Pancreas (tissue), 10 donors: Measurements from ENCODE around the gene ZNF175. TPM values are rescaled to one million over a fixed set of nuclear protein-coding genes. Genes with fewer than 3 reads are reported as not detected.

Experiments used
- ATAC-seq, 4 donors: fragments of 200-7000 bp; cut with Tn5 transposase; one replicate each; pipeline versions ENCODE4 v1.8.0 to v1.9.1; 2020; ENCODE audit warnings: mild to moderate bottlenecking in 4 of 4, moderate library complexity in 4 of 4
- DNase-seq, 6 donors: peaks; one replicate each; pipeline ENCODE4 v3.0.0-alpha.2; 2020
- FAIRE-seq: peaks from 2 replicates; lab custom pipeline; 2012; peaks lifted over from hg19 to GRCh38; lab: Jason Lieb, UNC
- H3K27ac ChIP-seq, 4 donors: fragments of 200-600 bp; sonication (generic); 1 replicate in 3 of 4; 2 replicates in 1 of 4; pipeline versions ENCODE4 v1.5.0 to v1.8.0; 2020
- H3K27me3 ChIP-seq, 4 donors: fragments of 200-600 bp; one replicate each; pipeline ENCODE4 v1.8.0; 2021
- H3K36me3 ChIP-seq, 3 donors: fragments of 200-600 bp; sonication (generic) in 1 of 3; one replicate each; pipeline versions ENCODE4 v1.5.0 to v1.8.0; 2020 to 2021
- H3K4me1 ChIP-seq, 3 donors: fragments of 200-600 bp; one replicate each; pipeline ENCODE4 v1.8.0; 2021
- H3K4me3 ChIP-seq, 4 donors: fragments of 200-600 bp; sonication (generic) in 2 of 4; one replicate each; pipeline versions ENCODE4 v1.5.0 to v1.8.0; 2020 to 2021
- H3K9me3 ChIP-seq, 4 donors: fragments of 200-600 bp; one replicate each; pipeline ENCODE4 v1.8.0; 2021
- WGBS, 2 donors: extraction: QIAGEN DNeasy Blood & Tissue Kit; methylation state at CpG; one replicate each; pipeline ENCODE4 v1.1.7; 2013; 5-methylcytosine and 5-hydroxymethylcytosine counted together
- intact Hi-C, 3 donors: fragments of 100-400 bp; cut with DNase I; formaldehyde crosslinking; loops; one replicate each; pipeline versions ENCODE4 v1.11.1 to v1.14.2; 2022
- polyA plus RNA-seq, 2 donors: library from polyadenylated mRNA; stranded (reverse); fragments of 200-250 nt; gene quantifications; one replicate each; pipeline ENCODE4 v1.2.3, GENCODE V29; 2013
- total RNA-seq, 6 donors: library from RNA; stranded (reverse); fragmentation: NEBNext Ultra II Directional in 4 of 6; extraction: Animal tissue kit (Norgen Biotek cat#: 25700) in 4 of 6; gene quantifications; one replicate each; pipeline versions ENCODE4 v1.2.1 to v1.2.4, GENCODE V29; 2021 to 2023
- TF ChIP-seq, protein P1 (sequence below), 4 donors: fragments of 200-600 bp; sonication (generic) in 3 of 4; IDR thresholded peaks; one replicate each; pipeline versions ENCODE4 v1.5.0 to v1.8.0; 2021; ENCODE audit warnings: antibody characterized with exemption in 4 of 4
- donor health status: healthy with polysubstance abuse.
- donor health status: DM: no; HTN: no; CAD: no; lungs with moderate emphysema.
- donor health status: DM: no; HTN: no; CAD: no.
- donor health status: control.
- donor health status: control.
- donor health status: Bipolar disorder and iron deficiency.
- donor health status: DM: yes; HTN: yes; CAD: no.
- donor health status: DM: no; HTN: no; CAD: no.
- donor health status: DM: no; HTN: no; CAD: no.
- donor health status: DM: yes; HTN: yes; CAD: no.

Gene ZNF175
- total and polyA plus RNA-seq, 8 donors = 2.0 to 8.0 (median 4.3) TPM

GRCh38 chr19:51548891-51549305 is 22.2 kb upstream of the ZNF175 start:
- TF ChIP-seq, protein P1, sequence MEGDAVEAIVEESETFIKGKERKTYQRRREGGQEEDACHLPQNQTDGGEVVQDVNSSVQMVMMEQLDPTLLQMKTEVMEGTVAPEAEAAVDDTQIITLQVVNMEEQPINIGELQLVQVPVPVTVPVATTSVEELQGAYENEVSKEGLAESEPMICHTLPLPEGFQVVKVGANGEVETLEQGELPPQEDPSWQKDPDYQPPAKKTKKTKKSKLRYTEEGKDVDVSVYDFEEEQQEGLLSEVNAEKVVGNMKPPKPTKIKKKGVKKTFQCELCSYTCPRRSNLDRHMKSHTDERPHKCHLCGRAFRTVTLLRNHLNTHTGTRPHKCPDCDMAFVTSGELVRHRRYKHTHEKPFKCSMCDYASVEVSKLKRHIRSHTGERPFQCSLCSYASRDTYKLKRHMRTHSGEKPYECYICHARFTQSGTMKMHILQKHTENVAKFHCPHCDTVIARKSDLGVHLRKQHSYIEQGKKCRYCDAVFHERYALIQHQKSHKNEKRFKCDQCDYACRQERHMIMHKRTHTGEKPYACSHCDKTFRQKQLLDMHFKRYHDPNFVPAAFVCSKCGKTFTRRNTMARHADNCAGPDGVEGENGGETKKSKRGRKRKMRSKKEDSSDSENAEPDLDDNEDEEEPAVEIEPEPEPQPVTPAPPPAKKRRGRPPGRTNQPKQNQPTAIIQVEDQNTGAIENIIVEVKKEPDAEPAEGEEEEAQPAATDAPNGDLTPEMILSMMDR (IDR thresholded peaks at IDR 0.05) = no peak
- Histone ChIP-seq H3K4me3 (no peak overlapping the region), H3K36me3 (no peaks in the 10 kb centered on the region), H3K27me3 (peaks cover 0 to 4% (median 0%) of the 10 kb centered on the region in 4 donors), H3K27ac (no peak overlapping the region), H3K9me3 (no peaks in the 10 kb centered on the region), H3K4me1 (no peaks in the 10 kb centered on the region)
- intact Hi-C loops = no loop called here
- FAIRE-seq = no peak
- WGBS, 2 donors = 46 to 49% methylated on average over 4 of the region's 4 CpGs
- no peak for DNase-seq
- ATAC-seq = no peak

GRCh38 chr19:51549533-51550324 is 21.4 kb upstream of the ZNF175 start:
- TF ChIP-seq, protein P1 (IDR thresholded peaks at IDR 0.05) = no peak
- H3K9me3 ChIP-seq = no peaks in the 10 kb centered on the region
- H3K4me3 ChIP-seq = no peak overlapping the region
- intact Hi-C loops = no loop called here
- H3K27ac ChIP-seq = no peak overlapping the region
- H3K36me3 ChIP-seq = no peaks in the 10 kb centered on the region
- peaks cover 0 to 4% (median 0%) of the 10 kb centered on the region in 4 donors for H3K27me3 ChIP-seq
- DNase-seq = no peak
- ATAC-seq = no peak
- no peaks in the 10 kb centered on the region for H3K4me1 ChIP-seq
- 39 to 43% methylated on average over 8 of the region's 8 CpGs for WGBS, 2 donors
- FAIRE-seq = no peak

GRCh38 chr19:51550848-51551672 is 20.0 kb upstream of the ZNF175 start:
- peaks cover 0 to 3% (median 0%) of the 10 kb centered on the region in 4 donors for H3K27me3 ChIP-seq
- no peak overlapping the region for H3K4me3 ChIP-seq
- WGBS, 2 donors = 59 to 69% methylated on average over 20 of the region's 20 CpGs
- H3K36me3 ChIP-seq = no peaks in the 10 kb centered on the region
- DNase-seq = no peak
- no peaks in the 10 kb centered on the region for H3K4me1 ChIP-seq
- ATAC-seq = no peak
- TF ChIP-seq, protein P1 (IDR thresholded peaks at IDR 0.05) = no peak
- no peaks in the 10 kb centered on the region for H3K9me3 ChIP-seq
- no peak overlapping the region for H3K27ac ChIP-seq
- intact Hi-C loops = no loop called here
- no peak for FAIRE-seq

GRCh38 chr19:51551673-51552432 is 19.2 kb upstream of the ZNF175 start:
- no peaks in the 10 kb centered on the region for H3K36me3 ChIP-seq
- ATAC-seq = no peak
- no peak overlapping the region for H3K27ac ChIP-seq
- no peak overlapping the region for H3K4me3 ChIP-seq
- H3K4me1 ChIP-seq = no peaks in the 10 kb centered on the region
- FAIRE-seq = no peak
- WGBS, 2 donors = 30 to 33% methylated on average over 3 of the region's 3 CpGs
- peaks cover 0 to 2% (median 0%) of the 10 kb centered on the region in 4 donors for H3K27me3 ChIP-seq
- DNase-seq = no peak
- no peaks in the 10 kb centered on the region for H3K9me3 ChIP-seq
- intact Hi-C loops = no loop called here
- TF ChIP-seq, protein P1 (IDR thresholded peaks at IDR 0.05) = no peak
